Neuronal stem cell (in vitro differentiated cells): ENCODE results near the gene PDE9A.

Experiments
- DNase-seq: peaks from one replicate; pipeline ENCODE4 v3.0.0-alpha.2; 2013; ENCODE audit warnings: low spot score
- H2AFZ ChIP-seq: one replicate; pipeline ENCODE4 v1.6.1; 2013; ENCODE audit warnings: mild to moderate bottlenecking, low read length, inconsistent platforms
- H2AK5ac ChIP-seq: 2 replicates; pipeline ENCODE4 v1.6.1; 2013; ENCODE audit warnings: low read depth, mild to moderate bottlenecking, inconsistent platforms, low read length, moderate library complexity, mixed read lengths
- H2BK120ac ChIP-seq: 2 replicates; pipeline ENCODE4 v1.6.1; 2013; ENCODE audit warnings: low read depth, mild to moderate bottlenecking, inconsistent platforms, low read length, moderate library complexity, mixed read lengths
- H2BK12ac ChIP-seq: one replicate; pipeline ENCODE4 v1.6.1; 2013; ENCODE audit warnings: low read length, inconsistent platforms
- H2BK15ac ChIP-seq: 2 replicates; pipeline ENCODE4 v1.6.1; 2013; ENCODE audit warnings: mild to moderate bottlenecking, low read length, inconsistent platforms, mixed read lengths
- H2BK5ac ChIP-seq: one replicate; pipeline ENCODE4 v1.6.1; 2013; ENCODE audit warnings: inconsistent platforms, mild to moderate bottlenecking, low read length, moderate library complexity
- H3K14ac ChIP-seq: one replicate; pipeline ENCODE4 v1.6.1; 2013; ENCODE audit warnings: low read length, inconsistent platforms
- H3K18ac ChIP-seq: 2 replicates; pipeline ENCODE4 v1.6.1; 2013; ENCODE audit warnings: low read length, inconsistent platforms
- H3K23ac ChIP-seq: 2 replicates; pipeline ENCODE4 v1.6.1; 2013; ENCODE audit warnings: low read depth, mild to moderate bottlenecking, mixed read lengths, low read length, inconsistent platforms; ENCODE audit not compliant: poor library complexity
- H3K27ac ChIP-seq: replicated peaks from 3 replicates; pipeline ENCODE4 v1.5.1; 2013; ENCODE audit warnings: low read length, inconsistent platforms
- H3K27me3 ChIP-seq, 3 experiments: 2 replicates each; pipeline ENCODE4 v1.6.1; 2013; ENCODE audit warnings: low read length in 3 of 3, mild to moderate bottlenecking in 2 of 3, inconsistent platforms in 1 of 3, low read depth in 1 of 3, mixed read lengths in 1 of 3, moderate library complexity in 1 of 3; ENCODE audit not compliant: control insufficient read depth in 3 of 3, insufficient read depth in 3 of 3
- H3K36me3 ChIP-seq, 2 donors: replicated peaks in 1 of 2; 2 replicates each; pipeline ENCODE4 v1.6.1; 2013; ENCODE audit warnings: low read length in 2 of 2; ENCODE audit not compliant: control insufficient read depth in 2 of 2, insufficient read depth in 2 of 2
- H3K4ac ChIP-seq: 2 replicates; pipeline ENCODE4 v1.6.1; 2013; ENCODE audit warnings: inconsistent platforms, mild to moderate bottlenecking, low read length, moderate library complexity
- H3K4me1 ChIP-seq, 2 donors: 1 replicate in 1 of 2; 2 replicates in 1 of 2; pipeline ENCODE4 v1.6.1; 2013; ENCODE audit warnings: low read length in 2 of 2, low read depth in 1 of 2; ENCODE audit not compliant: control insufficient read depth in 2 of 2, insufficient read depth in 1 of 2
- H3K4me2 ChIP-seq: one replicate; pipeline ENCODE4 v1.6.1; 2013; ENCODE audit warnings: mild to moderate bottlenecking, low read length, inconsistent platforms; ENCODE audit not compliant: insufficient read depth, poor library complexity, severe bottlenecking
- H3K4me3 ChIP-seq, 2 donors: 2 replicates each; pipeline ENCODE4 v1.5.1; 2013; ENCODE audit warnings: low read length in 2 of 2, mild to moderate bottlenecking in 2 of 2, inconsistent platforms in 1 of 2, moderate library complexity in 1 of 2
- H3K79me1 ChIP-seq: one replicate; pipeline ENCODE4 v1.6.1; 2013; ENCODE audit warnings: low read depth, mild to moderate bottlenecking, inconsistent platforms, low read length, moderate library complexity
- H3K9ac ChIP-seq: one replicate; pipeline ENCODE4 v1.6.1; 2013; ENCODE audit warnings: mild to moderate bottlenecking, low read depth, low read length, inconsistent platforms; ENCODE audit not compliant: poor library complexity
- H3K9me3 ChIP-seq, 2 donors: replicated peaks in 1 of 2; 2 replicates each; pipeline versions ENCODE3 to v1.6.1; 2013; ENCODE audit warnings: low read length in 2 of 2, mild to moderate bottlenecking in 2 of 2, inconsistent platforms in 1 of 2, low read depth in 1 of 2, mixed read lengths in 1 of 2, moderate library complexity in 1 of 2; ENCODE audit not compliant: control insufficient read depth in 2 of 2, insufficient read depth in 1 of 2
- H4K8ac ChIP-seq: one replicate; pipeline ENCODE4 v1.6.1; 2013; ENCODE audit warnings: low read depth, mild to moderate bottlenecking, inconsistent platforms, low read length, moderate library complexity
- H4K91ac ChIP-seq: one replicate; pipeline ENCODE4 v1.6.1; 2013; ENCODE audit warnings: low read length, low read depth, mild to moderate bottlenecking, inconsistent platforms; ENCODE audit not compliant: poor library complexity
- WGBS, 2 donors: extraction: QIAGEN DNeasy Blood & Tissue Kit; methylation state at CpG; one replicate each; pipeline ENCODE4 v1.1.7; 2013; ENCODE audit warnings: missing lambda C conversion rate in 2 of 2, mixed read lengths in 1 of 2; ENCODE audit not compliant: insufficient read length in 2 of 2, insufficient replicate concordance in 1 of 2; ENCODE audit errors: extremely low coverage in 2 of 2; 5-methylcytosine and 5-hydroxymethylcytosine counted together

The PDE9A gene

DNA sequence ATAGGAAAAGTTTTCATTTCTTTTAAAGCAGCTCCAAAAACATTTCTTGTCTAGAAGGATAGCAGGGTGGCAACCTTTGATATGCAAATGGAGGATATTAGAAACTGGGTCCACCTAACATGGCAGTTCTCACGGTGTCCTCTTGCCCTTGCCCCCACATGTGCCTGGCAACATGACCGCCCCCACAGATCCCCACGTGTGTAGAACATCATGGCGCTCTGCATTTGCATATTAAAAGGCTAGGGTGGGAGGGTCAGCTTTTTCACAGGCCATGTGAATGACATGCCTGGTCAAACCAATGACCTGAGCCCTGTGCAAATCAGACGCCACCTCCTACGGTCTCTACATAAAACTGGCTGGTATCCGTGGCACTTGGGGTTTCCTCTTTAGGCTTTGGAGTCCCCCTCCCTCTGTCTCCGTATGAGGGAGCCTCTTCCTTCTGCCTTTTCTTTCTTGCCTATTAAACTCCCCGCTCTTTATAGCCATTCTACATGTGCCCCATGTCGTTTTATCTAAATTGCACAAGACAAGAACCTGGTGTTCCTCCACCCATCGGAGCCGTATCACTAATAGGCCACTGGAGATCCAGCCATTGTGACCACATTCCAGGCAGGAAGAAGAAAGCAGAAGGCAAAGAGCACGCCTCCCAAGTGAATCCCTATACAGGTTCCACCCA lies 154.7 kb downstream of the PDE9A start:
- Histone ChIP-seq H3K23ac (no peak overlapping the region), H2BK12ac (no peak overlapping the region), H2AFZ (no peak overlapping the region), H3K36me3 (no peaks in the 10 kb centered on the region), H4K91ac (no peak overlapping the region), H3K4me2 (no peak overlapping the region), H4K8ac (no peak overlapping the region), H3K79me1 (no peaks in the 10 kb centered on the region), H3K4me1 (peaks cover 9 to 11% of the 10 kb centered on the region in 2 donors), H2BK120ac (no peak overlapping the region), H2BK15ac (no peak overlapping the region), H3K27me3 (no peaks in the 10 kb centered on the region), H3K9me3 (no peaks in the 10 kb centered on the region), H3K4me3 (no peak overlapping the region), H3K14ac (no peak overlapping the region), H3K18ac (no peak overlapping the region), H3K4ac (no peak overlapping the region), H2AK5ac (no peak overlapping the region), H3K27ac (no peak overlapping the region), H2BK5ac (no peak overlapping the region), H3K9ac (no peak overlapping the region)
- WGBS, 2 donors: no CpG with 5 or more reads among the region's 13 CpGs
- DNase-seq: no peak

DNA sequence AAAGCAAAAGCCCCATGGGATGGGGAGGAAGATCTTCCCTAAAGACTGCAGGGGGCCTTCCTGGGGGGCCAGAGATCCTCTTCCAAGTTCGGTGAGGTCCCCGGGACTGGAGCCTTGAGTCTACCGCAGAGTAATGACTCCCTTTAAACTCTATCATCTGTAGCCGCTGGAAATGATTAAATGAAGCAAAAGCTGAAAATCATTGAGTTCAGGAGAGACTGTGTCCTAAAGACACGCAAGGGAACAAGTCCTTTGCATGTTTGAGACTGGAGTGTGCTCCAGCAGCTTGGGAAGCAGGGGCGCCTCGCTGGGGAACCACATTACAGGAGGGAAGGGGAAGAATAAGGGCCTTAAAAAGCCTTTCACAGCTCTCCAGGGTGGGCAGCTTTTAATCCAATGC lies 155.8 kb downstream of the PDE9A start:
- no peak overlapping the region for H2BK120ac ChIP-seq
- H3K9ac ChIP-seq: no peak overlapping the region
- H3K4me3 ChIP-seq: no peak overlapping the region
- no peak overlapping the region for H3K14ac ChIP-seq
- peak overlapping the region; percentile 5 for H3K23ac ChIP-seq
- H3K27me3 ChIP-seq: no peaks in the 10 kb centered on the region
- H3K4me1 ChIP-seq: peaks cover 9 to 11% of the 10 kb centered on the region in 2 donors
- no peak overlapping the region for H2AK5ac ChIP-seq
- no peak overlapping the region for H3K27ac ChIP-seq
- no peak for DNase-seq
- peaks cover 0 to under 1% of the 10 kb centered on the region in 2 donors for H3K9me3 ChIP-seq
- no peak overlapping the region for H2BK5ac ChIP-seq
- no peak overlapping the region for H2BK15ac ChIP-seq
- H4K8ac ChIP-seq: no peak overlapping the region
- H3K4ac ChIP-seq: no peak overlapping the region
- no peak overlapping the region for H4K91ac ChIP-seq
- H3K4me2 ChIP-seq: no peak overlapping the region
- H3K18ac ChIP-seq: no peak overlapping the region
- H3K36me3 ChIP-seq: no peaks in the 10 kb centered on the region
- no peak overlapping the region for H2AFZ ChIP-seq
- H2BK12ac ChIP-seq: no peak overlapping the region
- no CpG with 5 or more reads among the region's 7 CpGs for WGBS, 2 donors
- H3K79me1 ChIP-seq: no peaks in the 10 kb centered on the region

DNA sequence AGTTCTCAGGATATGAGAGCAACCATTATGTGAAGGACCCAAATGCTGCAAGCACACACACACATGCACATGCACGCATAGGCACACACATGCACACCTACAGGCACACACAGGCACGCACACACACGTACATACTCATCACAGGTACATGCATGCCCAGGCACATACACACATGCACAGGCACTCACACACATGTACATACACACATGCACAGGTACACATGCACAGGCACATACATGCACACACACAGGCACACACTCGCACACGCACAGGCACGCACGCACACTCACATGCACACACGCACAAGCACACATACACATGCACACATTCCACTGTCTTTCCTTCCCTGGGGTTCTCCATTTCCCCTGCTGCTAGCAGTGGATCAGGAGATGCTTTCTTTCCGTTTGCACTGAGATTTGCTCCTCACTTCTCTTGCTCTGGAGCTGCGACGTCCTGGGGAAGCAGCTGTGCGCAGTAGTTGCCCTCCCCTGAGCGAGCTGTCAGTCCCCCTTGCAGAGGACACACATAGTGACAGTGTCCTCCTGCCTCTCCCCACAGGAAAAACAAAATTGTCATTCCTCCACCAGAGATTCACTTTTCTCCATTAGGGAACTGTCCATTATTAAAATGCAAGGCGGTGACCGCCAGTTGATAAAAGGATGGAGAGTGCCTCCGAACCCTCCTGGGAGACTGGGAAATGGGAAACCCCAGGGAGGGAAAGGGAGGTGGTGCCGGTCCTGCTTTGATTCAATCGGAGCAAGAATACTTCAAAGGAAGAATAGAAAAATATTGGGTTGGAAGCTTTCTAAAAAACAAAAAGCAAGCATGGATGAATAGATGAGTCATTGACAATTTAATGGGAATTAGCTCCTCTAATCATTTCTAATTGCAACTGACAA lies 156.4 kb downstream of the PDE9A start:
- Histone ChIP-seq H2BK15ac (no peak overlapping the region), H3K36me3 (no peaks in the 10 kb centered on the region), H3K4me3 (peak overlapping the region in 1 of 2 donors; percentile 23), H3K4ac (no peak overlapping the region), H4K8ac (no peak overlapping the region), H3K18ac (peak overlapping the region; percentile 49), H2AK5ac (no peak overlapping the region), H2BK12ac (no peak overlapping the region), H3K14ac (peak overlapping the region; percentile 17), H3K79me1 (no peaks in the 10 kb centered on the region), H3K23ac (peak overlapping the region; percentile 5), H2BK5ac (no peak overlapping the region), H3K27ac (no peak overlapping the region), H2AFZ (no peak overlapping the region), H3K27me3 (no peaks in the 10 kb centered on the region), H3K4me2 (no peak overlapping the region), H3K4me1 (peaks cover 9 to 11% of the 10 kb centered on the region in 2 donors), H2BK120ac (no peak overlapping the region), H3K9ac (no peak overlapping the region), H3K9me3 (peaks cover 2 to 6% of the 10 kb centered on the region in 2 donors), H4K91ac (no peak overlapping the region)
- DNase-seq: no peak
- no CpG with 5 or more reads among the region's 18 CpGs for WGBS, 2 donors

DNA sequence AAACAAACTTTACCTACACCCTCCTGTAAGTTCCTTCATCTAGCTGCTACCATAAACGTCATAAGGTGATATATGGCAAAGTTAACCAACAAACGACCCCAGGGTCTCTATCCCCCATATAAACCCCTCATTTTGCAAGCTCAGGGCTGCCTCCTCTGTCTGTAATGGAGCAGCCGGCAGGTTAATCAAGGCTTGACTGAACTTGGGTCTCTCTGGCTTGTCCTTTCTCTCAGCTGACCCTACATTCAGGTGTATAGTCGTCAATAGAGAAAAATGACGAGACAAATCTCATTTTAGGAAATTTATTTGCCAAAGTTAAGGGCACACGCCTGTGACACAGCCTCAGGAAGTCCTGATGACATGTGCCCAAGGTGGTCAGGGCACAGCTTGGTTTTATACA lies 158.5 kb downstream of the PDE9A start:
- Histone ChIP-seq H3K23ac (no peak overlapping the region), H3K4me2 (no peak overlapping the region), H2AK5ac (no peak overlapping the region), H4K91ac (no peak overlapping the region), H3K36me3 (no peaks in the 10 kb centered on the region), H3K9me3 (peaks cover 7 to 17% of the 10 kb centered on the region in 2 donors), H3K9ac (no peak overlapping the region), H2BK15ac (no peak overlapping the region), H3K4ac (no peak overlapping the region), H2BK12ac (no peak overlapping the region), H3K14ac (no peak overlapping the region), H3K79me1 (no peaks in the 10 kb centered on the region), H3K27me3 (no peaks in the 10 kb centered on the region), H2BK120ac (no peak overlapping the region), H3K4me1 (peaks cover 5% of the 10 kb centered on the region in 2 donors), H3K27ac (no peak overlapping the region), H4K8ac (no peak overlapping the region), H3K18ac (no peak overlapping the region), H2BK5ac (no peak overlapping the region), H2AFZ (no peak overlapping the region), H3K4me3 (no peak overlapping the region)
- no CpG with 5 or more reads among the region's 6 CpGs for WGBS, 2 donors
- DNase-seq: no peak
